Testis (tissue), 3 donors: Measurements from ENCODE around the gene GPR108. TPM values are rescaled to one million over a fixed set of nuclear protein-coding genes. Genes with fewer than 3 reads are reported as not detected.

Experiments used
- DNase-seq: peaks from one replicate; pipeline ENCODE4 v3.0.0-alpha.2; 2019
- H3K27ac ChIP-seq, 2 donors: fragments of 200-600 bp; sonication (generic); one replicate each; pipeline ENCODE4 v1.5.1; 2019
- H3K27me3 ChIP-seq: fragments of 200-600 bp; sonication (generic); one replicate; pipeline ENCODE4 v1.5.1; 2019
- H3K36me3 ChIP-seq: fragments of 200-600 bp; sonication (generic); one replicate; pipeline ENCODE4 v1.5.1; 2017; ENCODE audit warnings: low read depth; ENCODE audit errors: missing control alignments
- H3K4me1 ChIP-seq: fragments of 200-600 bp; sonication (generic); one replicate; pipeline ENCODE4 v1.5.1; 2019
- H3K4me3 ChIP-seq, 2 donors: fragments of 200-600 bp; sonication (generic); one replicate each; pipeline ENCODE4 v1.5.1; 2017 to 2019
- H3K9me3 ChIP-seq: fragments of 200-600 bp; sonication (generic); one replicate; pipeline ENCODE4 v1.5.1; 2017
- CTCF ChIP-seq, 3 experiments: fragments of 450-650 bp in 2 of 3; fragments of 200-600 bp in 1 of 3; sonication (generic) in 1 of 3; IDR thresholded peaks; one replicate each; pipeline ENCODE4 v1.5.1; 2016 to 2019; ENCODE audit warnings: antibody characterized with exemption in 3 of 3, mild to moderate bottlenecking in 2 of 3, moderate library complexity in 1 of 3
- POLR2A ChIP-seq: fragments of 450-650 bp; IDR thresholded peaks from one replicate; pipeline ENCODE4 v1.6.1; 2017; ENCODE audit warnings: antibody characterized with exemption, mild to moderate bottlenecking, moderate library complexity
- WGBS, 2 donors: methylation state at CpG; one replicate each; pipeline ENCODE4 v1.1.5; 2018; 5-methylcytosine and 5-hydroxymethylcytosine counted together
- intact Hi-C: fragments of 100-400 bp; cut with DNase I; formaldehyde crosslinking; loops from one replicate; pipeline ENCODE4 v1.15.1; 2023; ENCODE audit warnings: low total_unique reads
- polyA plus RNA-seq: library from polyadenylated mRNA; stranded (reverse); fragments of 350-450 nt; fragmentation: Illumina TruSeq; extraction: RNeasy Lipid Tissue Mini Kit (QIAGEN cat#74804); gene quantifications from one replicate; pipeline ENCODE4 v1.2.3, GENCODE V29; 2014; ENCODE audit warnings: low read depth, low replicate concordance; ENCODE audit not compliant: insufficient read depth
- total RNA-seq, 2 donors: library from RNA; depleted of rRNA; stranded (reverse); fragments of >200 nt; gene quantifications; one replicate each; pipeline ENCODE4 v1.2.3, GENCODE V29; 2016

The GPR108 gene
- total and polyA plus RNA-seq, 3 donors from 2014 or later, result 61.8 to 105 (median 87.1) TPM

GRCh38 chr19:6736169-6736916 lies 1.0 kb downstream of the GPR108 start:
- intact Hi-C loops, result no loop called here
- no peaks in the 10 kb centered on the region for H3K27me3 ChIP-seq
- no peaks in the 10 kb centered on the region for H3K9me3 ChIP-seq
- H3K27ac ChIP-seq, result peak overlapping the region; percentile 99 to 100
- peaks cover 27% of the 10 kb centered on the region for H3K4me1 ChIP-seq
- H3K4me3 ChIP-seq, result peak overlapping the region; percentile 83 to 88
- DNase-seq, result peak; percentile 83
- 15 to 17% methylated on average over 18 to 25 of the region's 25 CpGs for WGBS, 2 donors
- H3K36me3 ChIP-seq, result no peaks in the 10 kb centered on the region
- TF ChIP-seq POLR2A (peak; percentile 10), CTCF (IDR thresholded peaks at IDR 0.05) (peak; percentile 61 to 73 (median 64))

DNA sequence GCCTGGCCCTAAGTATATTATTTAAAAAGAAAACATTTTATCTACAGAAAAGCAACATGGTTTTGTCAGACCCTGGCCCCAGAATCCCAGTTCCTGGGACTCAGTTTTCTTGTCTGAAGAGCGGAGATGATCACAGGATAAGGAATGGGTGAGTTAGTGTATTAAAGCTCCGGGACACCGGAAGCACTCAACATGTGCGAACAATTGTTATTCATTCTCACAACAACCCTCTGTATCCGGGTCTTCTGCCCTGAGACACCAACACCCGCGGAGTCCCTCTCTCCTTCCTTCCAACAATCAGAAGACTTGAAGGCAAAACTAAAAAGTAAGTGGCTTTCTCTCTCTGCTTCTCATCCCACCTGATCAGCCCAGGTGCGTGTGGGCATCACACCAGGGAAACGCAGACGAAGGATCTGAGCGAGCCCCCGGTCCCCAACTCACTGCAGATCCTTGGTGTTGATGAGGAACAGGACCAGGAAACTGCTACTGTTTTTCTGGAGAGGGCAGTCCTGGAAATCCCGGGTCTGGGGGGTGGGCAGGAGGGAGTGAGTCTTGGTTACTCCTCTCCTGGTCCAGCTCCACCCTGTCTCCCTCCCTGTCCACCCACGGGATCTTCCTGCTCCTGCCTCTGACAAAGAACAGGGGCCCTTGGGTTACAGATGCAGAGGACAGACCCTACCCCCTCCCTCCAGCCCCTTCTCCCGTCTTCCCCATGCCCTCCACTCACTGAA lies 2.0 kb downstream of the GPR108 start:
- no peaks in the 10 kb centered on the region for H3K36me3 ChIP-seq
- intact Hi-C loops, result no loop called here
- H3K4me3 ChIP-seq, result no peak overlapping the region
- no peaks in the 10 kb centered on the region for H3K27me3 ChIP-seq
- H3K9me3 ChIP-seq, result no peaks in the 10 kb centered on the region
- H3K4me1 ChIP-seq, result peaks cover 27% of the 10 kb centered on the region
- DNase-seq, result no peak
- WGBS, 2 donors, result 70 to 74% methylated on average over 15 of the region's 15 CpGs
- peak overlapping the region; percentile 99 to 100 for H3K27ac ChIP-seq
- TF ChIP-seq CTCF (IDR thresholded peaks at IDR 0.05) (no peak), POLR2A (no peak)

GRCh38 chr19:6734096-6734696 lies 3.2 kb downstream of the GPR108 start:
- Histone ChIP-seq H3K36me3 (no peaks in the 10 kb centered on the region), H3K4me3 (no peak overlapping the region), H3K9me3 (no peaks in the 10 kb centered on the region), H3K4me1 (peaks cover 27% of the 10 kb centered on the region), H3K27ac (no peak overlapping the region), H3K27me3 (no peaks in the 10 kb centered on the region)
- DNase-seq, result no peak
- TF ChIP-seq CTCF (IDR thresholded peaks at IDR 0.05), result no peak
- TF ChIP-seq POLR2A, result no peak
- intact Hi-C loops, result no loop called here
- 82 to 89% methylated on average over 18 to 20 of the region's 20 CpGs for WGBS, 2 donors

DNA sequence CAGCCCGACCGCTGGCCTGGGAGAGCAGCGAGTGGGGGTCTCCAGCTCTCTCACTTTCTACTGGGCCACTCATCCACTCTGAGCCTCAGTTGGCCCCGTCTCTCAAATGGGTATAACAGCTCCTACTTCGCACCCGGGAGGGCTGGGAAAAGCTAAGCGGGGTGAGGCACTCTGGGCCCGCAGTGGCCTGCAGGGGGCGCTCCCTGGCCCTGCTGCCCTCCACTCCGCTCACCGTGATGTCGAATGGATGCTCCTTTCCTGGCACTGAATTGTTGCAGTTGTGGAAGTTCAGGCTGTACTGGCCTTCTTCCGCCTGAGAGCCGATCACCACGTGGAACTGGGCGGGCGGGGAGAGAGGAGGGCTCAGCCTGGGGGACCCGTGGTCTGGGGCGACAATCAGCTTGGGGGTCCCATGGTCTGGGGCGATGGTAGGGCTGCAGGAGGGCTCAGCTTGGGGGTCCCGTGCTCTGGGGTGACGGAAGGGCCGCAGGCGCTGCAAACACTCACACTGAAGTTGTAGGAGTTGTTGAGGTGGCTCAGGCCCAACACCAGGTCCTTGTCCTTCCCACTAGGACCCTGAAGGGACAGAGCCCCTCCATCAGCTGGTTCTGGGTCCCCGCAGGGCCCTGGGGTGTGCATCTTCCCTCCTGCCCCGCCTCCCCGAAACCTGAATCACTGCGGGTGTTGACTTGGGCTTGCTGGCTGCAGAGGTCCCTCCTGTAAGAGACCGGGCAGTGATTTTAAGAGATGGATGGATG lies 3.9 kb downstream of the GPR108 start:
- no peak overlapping the region for H3K27ac ChIP-seq
- TF ChIP-seq POLR2A (no peak), CTCF (IDR thresholded peaks at IDR 0.05) (no peak)
- peaks cover 21% of the 10 kb centered on the region for H3K4me1 ChIP-seq
- intact Hi-C loops, result no loop called here
- no peaks in the 10 kb centered on the region for H3K9me3 ChIP-seq
- H3K36me3 ChIP-seq, result no peaks in the 10 kb centered on the region
- no peak overlapping the region for H3K4me3 ChIP-seq
- H3K27me3 ChIP-seq, result no peaks in the 10 kb centered on the region
- DNase-seq, result no peak
- 94 to 95% methylated on average over 4 to 29 of the region's 29 CpGs for WGBS, 2 donors
